IMR-90 (cell line): Measurements from ENCODE around the gene TSGA10IP. TPM values are rescaled to one million over a fixed set of nuclear protein-coding genes. Genes with fewer than 3 reads are reported as not detected.

ENCODE experiments used
- ATAC-seq: fragments of 200-7000 bp; cut with Tn5 transposase; 2 replicates; pipeline ENCODE4 v1.9.1; 2020; ENCODE audit warnings: low read depth, mild to moderate bottlenecking, moderate library complexity
- BruUV-seq: library from RNA; stranded (reverse); fragments of 400-500 nt; replicated peaks from 2 replicates; lab custom pipeline; 2021; lab: Mats Ljungman, UMichigan
- CTCF ChIA-PET: fragments of 300-600 bp; formaldehyde crosslinking; extraction: SDS; loops from one replicate; lab custom pipeline; 2021; ENCODE audit warnings: antibody characterized with exemption; lab: Yijun Ruan, JAX
- POLR2A ChIA-PET: fragments of 300-600 bp; sonication (Branson Sonifier 250); formaldehyde crosslinking; loops from one replicate; lab custom pipeline; 2022; ENCODE audit warnings: antibody characterized with exemption; ENCODE audit not compliant: unreplicated experiment; lab: Charles Lee
- DNase-seq: peaks from one replicate; pipeline ENCODE4 v3.0.0; 2013
- H2AFZ ChIP-seq: replicated peaks from 2 replicates; pipeline ENCODE3; 2013; ENCODE audit warnings: low read length, mild to moderate bottlenecking; ENCODE audit not compliant: poor library complexity
- H2AK5ac ChIP-seq: 2 replicates; pipeline ENCODE4 v1.6.1; 2013; ENCODE audit warnings: low read depth, low read length, inconsistent platforms
- H2AK9ac ChIP-seq: replicated peaks from 2 replicates; pipeline ENCODE3; 2013; ENCODE audit warnings: mild to moderate bottlenecking, low read depth, low read length, moderate library complexity; ENCODE audit not compliant: poor library complexity
- H2BK120ac ChIP-seq: 2 replicates; pipeline ENCODE4 v1.6.1; 2013; ENCODE audit warnings: low read depth, low read length, inconsistent platforms
- H2BK15ac ChIP-seq: 3 replicates; pipeline ENCODE4 v1.6.1; 2013; ENCODE audit warnings: low read depth, low read length, inconsistent platforms
- H2BK20ac ChIP-seq: 2 replicates; pipeline ENCODE4 v1.6.1; 2013; ENCODE audit warnings: low read depth, mild to moderate bottlenecking, inconsistent platforms, low read length, moderate library complexity
- H2BK5ac ChIP-seq: 2 replicates; pipeline ENCODE4 v1.6.1; 2013; ENCODE audit warnings: mild to moderate bottlenecking, low read depth, low read length, inconsistent platforms; ENCODE audit not compliant: poor library complexity, severe bottlenecking
- H3K14ac ChIP-seq: replicated peaks from 2 replicates; pipeline ENCODE4 v1.6.1; 2013; ENCODE audit warnings: low read depth, low read length, inconsistent platforms
- H3K18ac ChIP-seq: 2 replicates; pipeline ENCODE4 v1.6.1; 2013; ENCODE audit warnings: low read depth, low read length, control low read depth
- H3K23ac ChIP-seq: 2 replicates; pipeline ENCODE4 v1.6.1; 2013; ENCODE audit warnings: low read depth, low read length, inconsistent platforms
- H3K27ac ChIP-seq: 2 replicates; pipeline ENCODE4 v1.5.1; 2013; ENCODE audit warnings: mild to moderate bottlenecking, control low read depth, low read length; ENCODE audit not compliant: insufficient read depth
- H3K27me3 ChIP-seq: 2 replicates; pipeline ENCODE4 v1.6.1; 2013; ENCODE audit warnings: low read length; ENCODE audit not compliant: control insufficient read depth, insufficient read depth
- H3K36me3 ChIP-seq: 2 replicates; pipeline ENCODE4 v1.6.1; 2013; ENCODE audit warnings: low read length, mixed read lengths; ENCODE audit not compliant: control insufficient read depth, insufficient read depth
- H3K4ac ChIP-seq: 2 replicates; pipeline ENCODE4 v1.6.1; 2013; ENCODE audit warnings: low read depth, low read length, inconsistent platforms
- H3K4me1 ChIP-seq: 2 replicates; pipeline ENCODE4 v1.6.1; 2013; ENCODE audit warnings: low read length, mixed read lengths; ENCODE audit not compliant: control insufficient read depth, insufficient read depth
- H3K4me2 ChIP-seq: 2 replicates; pipeline ENCODE4 v1.6.1; 2013; ENCODE audit warnings: low read depth, mild to moderate bottlenecking, control low read depth, low read length, moderate library complexity
- H3K4me3 ChIP-seq: 2 replicates; pipeline ENCODE4 v1.5.1; 2013; ENCODE audit warnings: low read depth, mild to moderate bottlenecking, control low read depth, low read length, moderate library complexity; ENCODE audit not compliant: insufficient read depth
- H3K56ac ChIP-seq: 2 replicates; pipeline ENCODE4 v1.6.1; 2013; ENCODE audit warnings: low read length, inconsistent platforms; ENCODE audit not compliant: insufficient read depth; ENCODE audit errors: extremely low read depth
- H3K79me1 ChIP-seq, 2 experiments: 2 replicates each; pipeline ENCODE4 v1.6.1; 2013; ENCODE audit warnings: low read length in 2 of 2, inconsistent platforms in 1 of 2, low read depth in 1 of 2
- H3K9ac ChIP-seq: 2 replicates; pipeline ENCODE4 v1.6.1; 2013; ENCODE audit warnings: low read depth, low read length, control low read depth
- H3K9me1 ChIP-seq: 2 replicates; pipeline ENCODE4 v1.6.1; 2013; ENCODE audit warnings: low read length, inconsistent platforms; ENCODE audit not compliant: insufficient read depth
- H3K9me3 ChIP-seq: 2 replicates; pipeline ENCODE4 v1.6.1; 2013; ENCODE audit warnings: low read length; ENCODE audit not compliant: control insufficient read depth, insufficient read depth
- H4K20me1 ChIP-seq: 2 replicates; pipeline ENCODE4 v1.6.1; 2013; ENCODE audit warnings: low read length, inconsistent platforms; ENCODE audit not compliant: insufficient read depth
- H4K5ac ChIP-seq: 2 replicates; pipeline ENCODE4 v1.6.1; 2013; ENCODE audit warnings: mild to moderate bottlenecking, low read depth, low read length, control low read depth
- H4K8ac ChIP-seq, 2 experiments: 2 replicates each; pipeline ENCODE4 v1.6.1; 2013; ENCODE audit warnings: low read depth in 2 of 2, low read length in 2 of 2, control low read depth in 1 of 2, inconsistent platforms in 1 of 2
- H4K91ac ChIP-seq: 2 replicates; pipeline ENCODE4 v1.6.1; 2013; ENCODE audit warnings: low read depth, low read length, inconsistent platforms; ENCODE audit not compliant: insufficient read depth
- CTCF ChIP-seq: conservative IDR thresholded peaks from 2 replicates; pipeline ENCODE4 v1.5.1; 2012; ENCODE audit warnings: mild to moderate bottlenecking, low read depth, low read length, improper control_type of control experiment
- FOS ChIP-seq: fragments of 150-350 bp; IDR thresholded peaks from 2 replicates; pipeline ENCODE4 v1.6.1; 2016; ENCODE audit warnings: low read depth, low read length
- MAFK ChIP-seq: IDR thresholded peaks from 2 replicates; pipeline ENCODE4 v1.6.1; 2012; ENCODE audit warnings: low read depth, low read length, improper control_type of control experiment
- MAZ ChIP-seq: IDR thresholded peaks from 2 replicates; pipeline ENCODE4 v1.6.1; 2012; ENCODE audit warnings: low read depth, mild to moderate bottlenecking, low read length, improper control_type of control experiment, moderate library complexity, borderline replicate concordance
- MXI1 ChIP-seq: IDR thresholded peaks from 2 replicates; pipeline ENCODE4 v1.6.1; 2012; ENCODE audit warnings: low read depth, mild to moderate bottlenecking, low read length, moderate library complexity, borderline replicate concordance
- POLR2A ChIP-seq: IDR thresholded peaks from 2 replicates; pipeline ENCODE4 v1.6.1; 2012; ENCODE audit warnings: mild to moderate bottlenecking, low read depth, low read length
- RAD21 ChIP-seq: IDR thresholded peaks from 2 replicates; pipeline ENCODE4 v1.6.1; 2012; ENCODE audit warnings: low read length, improper control_type of control experiment
- SMC3 ChIP-seq: fragments of 150-350 bp; IDR thresholded peaks from 2 replicates; pipeline ENCODE4 v1.6.1; 2016; ENCODE audit warnings: low read depth, mild to moderate bottlenecking, antibody characterized with exemption, low read length, moderate library complexity
- USF2 ChIP-seq: fragments of 150-350 bp; IDR thresholded peaks from 2 replicates; pipeline ENCODE4 v1.6.1; 2017; ENCODE audit warnings: mild to moderate bottlenecking, antibody characterized with exemption, low read length, low read depth
- WGBS, 2 experiments: methylation state at CpG; one replicate each; pipeline versions ENCODE4 v1.1.5 to v1.1.7; 2013; ENCODE audit warnings: missing lambda C conversion rate in 2 of 2; ENCODE audit not compliant: insufficient read length in 1 of 2; ENCODE audit errors: extremely low coverage in 2 of 2; 5-methylcytosine and 5-hydroxymethylcytosine counted together
- dilution Hi-C: fragments of 300-500 bp; cut with HindIII; formaldehyde crosslinking; loops from one replicate; pipeline ENCODE4 v1.14.3; 2018; ENCODE audit warnings: low sequenced_read_pairs; ENCODE audit not compliant: unreplicated experiment
- in situ Hi-C: fragments of 300-500 bp; cut with MboI; formaldehyde crosslinking; loops from 3 replicates; pipeline ENCODE4 v1.14.3; 2019; ENCODE audit warnings: low sequenced_read_pairs, inconsistent platforms, mixed read lengths
- intact Hi-C: fragments of 100-400 bp; cut with micrococcal nuclease; formaldehyde crosslinking; loops from 2 replicates; pipeline ENCODE4 v1.10.0; 2022
- polyA plus RNA-seq, 3 experiments: library from polyadenylated mRNA; depleted of rRNA; stranded (reverse); fragments of >200 nt; gene quantifications; 2 replicates each; pipeline ENCODE4 v1.2.3, GENCODE V29; 2012; ENCODE audit warnings: low replicate concordance in 1 of 3
- total RNA-seq: library from RNA; depleted of rRNA; stranded (reverse); fragments of >200 nt; gene quantifications from 2 replicates; pipeline ENCODE4 v1.2.3, GENCODE V29; 2012

The TSGA10IP gene
- total and polyA plus RNA-seq, 2 of the 4 experiments (the other 2 are of a cell fraction) = 0.21 TPM; not detected in 1

GRCh38 chr11:65928667-65929066, 16.6 kb upstream of the TSGA10IP start:
- Histone ChIP-seq H3K18ac (no peak overlapping the region), H2BK20ac (no peak overlapping the region), H3K23ac (no peak overlapping the region), H4K8ac (no peak overlapping the region), H2BK120ac (no peak overlapping the region), H2AK9ac (no peak overlapping the region), H3K9me1 (no peaks in the 10 kb centered on the region; the same call in 1 of the 2 replicates), H3K79me1 (peaks cover 0 to 18% of the 10 kb centered on the region in 2 experiments; a peak in 3 of 4 replicates), H2BK15ac (no peak overlapping the region), H2BK5ac (no peak overlapping the region), H4K20me1 (no peaks in the 10 kb centered on the region), H3K27me3 (no peaks in the 10 kb centered on the region), H2AK5ac (no peak overlapping the region), H3K14ac (no peak overlapping the region), H3K9ac (no peak overlapping the region), H3K27ac (no peak overlapping the region), H3K9me3 (no peaks in the 10 kb centered on the region), H3K4ac (no peak overlapping the region), H4K5ac (no peak overlapping the region), H3K36me3 (peaks cover 8% of the 10 kb centered on the region), H3K4me3 (no peak overlapping the region), H3K4me2 (no peak overlapping the region), H2AFZ (no peak overlapping the region), H3K56ac (no peak overlapping the region), H3K4me1 (no peaks in the 10 kb centered on the region; the same call in 1 of the 2 replicates), H4K91ac (no peak overlapping the region)
- intact Hi-C loops = no loop called here
- DNase-seq (no peak), ATAC-seq (no peak)
- ChIA-PET POLR2A (no interaction called here), CTCF (no interaction called here)
- dilution Hi-C loops = no loop called here
- in situ Hi-C loops = no loop called here
- WGBS, 2 experiments = 82% methylated on average over 3 of the region's 6 CpGs; no CpG with 5 or more reads in 1 of the 2 experiments
- TF ChIP-seq SMC3 = no peak
- TF ChIP-seq MAFK = no peak
- TF ChIP-seq RAD21 = no peak
- TF ChIP-seq FOS = no peak
- TF ChIP-seq MAZ = no peak
- TF ChIP-seq POLR2A = no peak
- TF ChIP-seq USF2 = no peak
- no peak for TF ChIP-seq MXI1
- TF ChIP-seq CTCF = no peak
- no TSS peak for BruUV-seq
